Gastrocnemius medialis (tissue), 4 donors: ENCODE measurements around the gene FKRP. TPM values are rescaled to one million over a fixed set of nuclear protein-coding genes. Genes with fewer than 3 reads are reported as not detected.

Experiments
- ATAC-seq, 2 donors: fragments of 150-250 bp; one replicate each; pipeline ENCODE4 v1.9.1; 2016
- DNase-seq, 2 donors: peaks; one replicate each; pipeline ENCODE4 v3.0.0-alpha.2; 2019
- H3K27ac ChIP-seq, 4 donors: fragments of 200-600 bp; sonication (generic); 1 replicate in 1 of 4; 2 replicates in 3 of 4; pipeline ENCODE4 v1.5.1; 2016 to 2018; ENCODE audit warnings: mild to moderate bottlenecking in 2 of 4, moderate library complexity in 1 of 4
- H3K27me3 ChIP-seq, 3 donors: fragments of 200-600 bp; sonication (generic) in 2 of 3; 1 replicate in 1 of 3; 2 replicates in 2 of 3; pipeline versions ENCODE4 v1.5.1 to v1.6.0; 2016 to 2019; ENCODE audit warnings: mild to moderate bottlenecking in 1 of 3, moderate library complexity in 1 of 3
- H3K36me3 ChIP-seq, 2 donors: fragments of 200-600 bp; sonication (generic) in 1 of 2; one replicate each; pipeline ENCODE4 v1.5.1; 2017 to 2018
- H3K4me1 ChIP-seq, 2 donors: fragments of 200-600 bp; sonication (generic) in 1 of 2; one replicate each; pipeline ENCODE4 v1.5.1; 2016 to 2017; ENCODE audit warnings: mild to moderate bottlenecking in 2 of 2
- H3K4me3 ChIP-seq, 4 donors: fragments of 200-600 bp; sonication (generic) in 3 of 4; 1 replicate in 1 of 4; 2 replicates in 3 of 4; pipeline ENCODE4 v1.5.1; 2016 to 2019; ENCODE audit warnings: mild to moderate bottlenecking in 2 of 4
- H3K9me3 ChIP-seq, 3 donors: fragments of 200-600 bp; sonication (generic) in 2 of 3; 1 replicate in 1 of 3; 2 replicates in 2 of 3; pipeline ENCODE4 v1.5.1; 2016 to 2019
- POLR2A ChIP-seq, 2 donors: fragments of 450-650 bp; IDR thresholded peaks; one replicate each; pipeline ENCODE4 v1.6.1; 2017; ENCODE audit warnings: antibody characterized with exemption in 2 of 2, mild to moderate bottlenecking in 2 of 2, moderate library complexity in 2 of 2
- in situ Hi-C, 4 donors: fragments of 200-750 bp; cut with MboI; loops; one replicate each; pipeline versions ENCODE4 v1.15.0 to v1.8.0; 2017; ENCODE audit warnings: low sequenced_read_pairs in 4 of 4
- intact Hi-C: fragments of 100-400 bp; cut with DNase I; formaldehyde crosslinking; loops from one replicate; pipeline ENCODE4 v1.15.1; 2023; ENCODE audit warnings: low total_unique reads
- total RNA-seq, 4 donors: library from RNA; depleted of rRNA; stranded (reverse); fragments of >200 nt; gene quantifications; one replicate each; pipeline versions ENCODE4 v1.1.0 to v1.2.3, GENCODE V29; 2016
- TF ChIP-seq, protein P1 (sequence below), 5 experiments: fragments of 450-650 bp in 3 of 5; fragments of 200-600 bp in 2 of 5; sonication (generic) in 2 of 5; IDR thresholded peaks in 4 of 5; conservative IDR thresholded peaks in 1 of 5; 1 replicate in 4 of 5; 2 replicates in 1 of 5; pipeline ENCODE4 v1.5.1; 2016 to 2019; ENCODE audit warnings: antibody characterized with exemption in 5 of 5, mild to moderate bottlenecking in 3 of 5, moderate library complexity in 3 of 5

FKRP gene
- total RNA-seq, 4 donors from 2014 or later = 16.5 to 23.0 (median 18.9) TPM

DNA sequence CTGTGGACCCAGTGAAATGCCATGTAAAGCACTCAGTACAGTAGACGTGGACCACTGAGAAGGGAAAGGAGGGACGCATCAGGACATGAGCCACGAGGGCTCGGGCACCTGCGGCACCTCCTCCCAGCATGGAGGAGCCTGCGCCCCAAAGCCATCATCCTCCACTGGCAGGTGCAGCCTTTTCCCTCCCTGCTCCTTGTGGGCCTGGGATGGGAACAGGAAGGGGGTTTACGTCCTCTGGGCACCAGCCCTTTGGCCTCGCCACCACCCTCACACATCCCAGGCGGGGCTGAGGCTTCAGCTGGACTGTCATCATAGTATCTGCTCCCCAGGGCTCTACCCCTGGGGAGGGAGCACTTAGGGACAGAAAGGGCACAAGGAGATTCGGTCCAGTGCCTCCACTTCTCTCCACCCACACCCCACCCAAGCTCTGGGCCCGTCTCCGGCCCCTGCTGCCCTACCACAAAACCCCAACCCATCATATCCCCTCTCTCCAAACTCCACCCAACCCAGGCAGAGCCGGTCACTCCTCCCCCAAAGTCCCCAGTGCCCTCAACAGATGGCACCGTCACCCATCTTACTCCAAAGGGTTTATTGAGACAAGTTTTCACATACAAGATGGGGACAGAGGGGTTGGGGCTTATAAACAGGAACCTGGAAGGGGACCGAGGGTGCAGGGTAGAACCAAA lies 26.8 kb upstream of the FKRP start:
- DNase-seq = no peak

DNA sequence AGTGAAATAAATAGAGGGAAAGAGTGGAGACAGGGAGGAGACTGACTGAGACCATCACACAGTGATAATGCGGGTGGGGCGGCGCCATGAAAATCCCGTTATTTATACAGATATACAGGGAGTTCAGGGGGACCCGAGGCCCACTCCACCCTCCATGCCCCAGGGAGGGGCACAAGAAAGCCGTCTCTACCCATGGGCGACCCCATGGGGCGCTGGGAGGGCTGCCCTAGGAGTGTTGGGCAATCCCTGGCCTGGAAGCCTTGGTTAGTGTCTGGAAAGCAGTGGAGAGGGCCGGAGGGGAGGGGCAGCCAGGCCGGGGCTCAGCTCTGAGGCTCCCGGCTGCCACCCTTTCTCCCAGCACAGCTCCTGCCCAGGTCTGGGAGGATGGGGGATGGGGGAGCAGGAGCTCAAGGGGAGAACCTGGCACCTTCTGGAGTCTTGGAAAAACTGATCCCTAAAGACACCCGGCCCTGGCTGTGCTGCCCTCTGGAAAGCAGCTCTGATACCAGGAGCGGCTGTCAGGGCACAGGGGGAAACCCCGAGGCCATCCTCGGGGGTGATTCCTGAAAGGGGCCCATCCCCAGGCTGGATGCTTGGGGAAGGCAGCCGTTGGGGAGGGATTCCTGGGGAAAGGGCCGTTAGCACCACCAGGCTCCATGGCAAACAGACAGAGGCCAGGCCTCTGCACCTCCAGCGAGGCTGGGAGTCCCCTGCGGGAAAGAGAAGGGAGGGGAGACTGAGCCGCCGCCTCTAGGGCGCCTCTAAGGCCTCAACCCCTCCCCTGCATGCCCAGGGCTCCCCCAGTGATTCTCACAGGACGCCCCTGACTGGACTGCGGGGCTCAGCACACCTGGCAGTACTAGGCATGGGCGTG lies 26.0 kb upstream of the FKRP start:
- Histone ChIP-seq H3K27ac (no peak overlapping the region), H3K9me3 (no peaks in the 10 kb centered on the region), H3K36me3 (peaks cover 0 to 54% of the 10 kb centered on the region in 2 donors), H3K4me1 (peaks cover 15 to 22% of the 10 kb centered on the region in 2 donors), H3K27me3 (no peaks in the 10 kb centered on the region), H3K4me3 (no peak overlapping the region)
- in situ Hi-C loops (no loop called here), intact Hi-C loops (no loop called here)
- ATAC-seq (no peak), DNase-seq (no peak)
- no peak for TF ChIP-seq POLR2A (IDR thresholded peaks at IDR 0.05)
- TF ChIP-seq, protein P1, sequence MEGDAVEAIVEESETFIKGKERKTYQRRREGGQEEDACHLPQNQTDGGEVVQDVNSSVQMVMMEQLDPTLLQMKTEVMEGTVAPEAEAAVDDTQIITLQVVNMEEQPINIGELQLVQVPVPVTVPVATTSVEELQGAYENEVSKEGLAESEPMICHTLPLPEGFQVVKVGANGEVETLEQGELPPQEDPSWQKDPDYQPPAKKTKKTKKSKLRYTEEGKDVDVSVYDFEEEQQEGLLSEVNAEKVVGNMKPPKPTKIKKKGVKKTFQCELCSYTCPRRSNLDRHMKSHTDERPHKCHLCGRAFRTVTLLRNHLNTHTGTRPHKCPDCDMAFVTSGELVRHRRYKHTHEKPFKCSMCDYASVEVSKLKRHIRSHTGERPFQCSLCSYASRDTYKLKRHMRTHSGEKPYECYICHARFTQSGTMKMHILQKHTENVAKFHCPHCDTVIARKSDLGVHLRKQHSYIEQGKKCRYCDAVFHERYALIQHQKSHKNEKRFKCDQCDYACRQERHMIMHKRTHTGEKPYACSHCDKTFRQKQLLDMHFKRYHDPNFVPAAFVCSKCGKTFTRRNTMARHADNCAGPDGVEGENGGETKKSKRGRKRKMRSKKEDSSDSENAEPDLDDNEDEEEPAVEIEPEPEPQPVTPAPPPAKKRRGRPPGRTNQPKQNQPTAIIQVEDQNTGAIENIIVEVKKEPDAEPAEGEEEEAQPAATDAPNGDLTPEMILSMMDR (IDR thresholded peaks at IDR 0.05 in 4 of 5, conservative IDR thresholded peaks at IDR 0.05 in 1 of 5) = no peak

More for the DNA sequence above, 26.8 kb upstream of the FKRP start:
- intact Hi-C loops (no loop called here), in situ Hi-C loops (no loop called here)
- H3K4me3 ChIP-seq = no peak overlapping the region
- TF ChIP-seq POLR2A (IDR thresholded peaks at IDR 0.05) = no peak
- TF ChIP-seq, protein P1 (IDR thresholded peaks at IDR 0.05 in 4 of 5, conservative IDR thresholded peaks at IDR 0.05 in 1 of 5) = no peak
- H3K27ac ChIP-seq = peak overlapping the region in 2 of 4 donors; percentile 77 to 83
- H3K9me3 ChIP-seq = no peaks in the 10 kb centered on the region
- peaks cover 18 to 29% of the 10 kb centered on the region in 2 donors for H3K4me1 ChIP-seq
- H3K27me3 ChIP-seq = no peaks in the 10 kb centered on the region
- ATAC-seq = no peak
- peaks cover 0 to 46% of the 10 kb centered on the region in 2 donors for H3K36me3 ChIP-seq

DNA sequence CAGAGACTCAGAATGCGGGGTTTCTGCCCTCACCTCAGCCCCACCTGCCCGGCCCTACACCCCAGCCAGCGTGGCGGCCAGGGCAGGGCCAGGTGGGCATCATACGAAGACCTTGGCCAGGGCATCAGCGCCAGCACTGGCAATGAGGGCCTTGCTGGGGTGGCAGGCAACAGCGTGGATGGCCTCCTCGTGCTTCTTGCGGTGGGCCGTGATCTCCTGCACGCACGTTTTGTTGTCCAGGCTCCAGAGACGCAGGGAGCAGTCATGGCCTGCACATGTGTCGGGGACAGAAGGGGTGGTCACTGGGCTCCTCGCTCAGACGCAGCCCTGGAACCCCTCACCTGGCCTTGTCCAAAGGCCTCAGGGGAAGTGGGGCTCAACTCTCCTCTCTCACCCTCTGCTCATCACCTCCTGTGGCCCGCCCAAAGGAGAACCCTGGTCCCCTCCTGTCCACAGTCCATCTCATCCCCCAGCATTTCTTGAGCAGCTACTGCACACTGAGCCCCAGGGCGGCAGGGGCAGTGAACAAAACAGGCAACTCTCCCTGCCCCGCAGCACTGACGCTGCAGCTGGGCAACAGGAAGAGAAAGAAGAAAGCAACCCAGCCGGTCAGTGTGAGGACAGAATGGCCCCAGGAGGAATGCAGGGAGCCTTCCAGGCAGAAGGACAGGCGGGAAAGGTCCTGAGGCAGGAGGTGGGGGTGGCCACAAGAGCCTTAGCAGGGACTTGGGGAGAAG lies 25.2 kb upstream of the FKRP start:
- Histone ChIP-seq H3K4me3 (no peak overlapping the region), H3K27ac (no peak overlapping the region), H3K27me3 (no peaks in the 10 kb centered on the region), H3K9me3 (no peaks in the 10 kb centered on the region), H3K36me3 (peaks cover 0 to 62% of the 10 kb centered on the region in 2 donors), H3K4me1 (peaks cover 8 to 16% of the 10 kb centered on the region in 2 donors)
- intact Hi-C loops (no loop called here), in situ Hi-C loops (no loop called here)
- no peak for ATAC-seq
- no peak for TF ChIP-seq POLR2A (IDR thresholded peaks at IDR 0.05)
- TF ChIP-seq, protein P1 (IDR thresholded peaks at IDR 0.05 in 4 of 5, conservative IDR thresholded peaks at IDR 0.05 in 1 of 5) = no peak
- no peak for DNase-seq

DNA sequence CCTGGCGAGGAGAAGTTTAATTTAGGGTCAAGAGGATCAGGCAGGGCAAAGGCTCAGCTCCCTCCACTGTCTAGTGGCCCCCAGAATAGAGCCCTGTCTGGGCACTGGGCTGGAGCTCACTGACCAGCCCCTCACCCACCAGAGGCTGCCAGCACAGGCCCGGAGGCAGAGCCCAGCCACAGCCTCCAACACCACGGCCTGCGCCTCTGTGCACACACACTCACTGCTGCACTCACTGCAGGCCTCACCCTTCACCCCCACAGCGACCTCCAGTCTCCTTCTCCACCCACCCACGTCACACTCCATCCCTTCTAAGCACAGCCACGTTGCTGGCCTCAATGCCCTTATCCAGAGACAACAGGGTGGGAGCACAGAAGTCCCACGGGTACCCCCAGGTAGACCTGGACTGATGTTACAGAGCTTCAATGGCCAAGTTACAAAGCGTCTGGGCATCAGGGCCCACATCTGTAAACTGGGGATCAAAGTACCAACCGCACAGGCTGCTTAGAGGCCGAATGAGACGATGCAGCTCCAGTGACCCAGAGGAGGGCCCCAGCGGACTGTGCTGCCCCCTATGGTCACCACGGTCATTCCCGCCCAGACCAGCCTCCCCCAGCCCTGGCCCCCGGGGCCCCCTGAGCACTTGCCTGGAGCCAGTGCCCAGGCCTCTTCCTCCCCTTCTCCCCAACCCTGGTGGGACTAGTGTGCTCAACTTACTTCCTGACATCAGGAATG lies 24.4 kb upstream of the FKRP start:
- Histone ChIP-seq H3K9me3 (no peaks in the 10 kb centered on the region), H3K36me3 (peaks cover 0 to 67% of the 10 kb centered on the region in 2 donors), H3K4me1 (peaks cover under 1 to 8% of the 10 kb centered on the region in 2 donors), H3K27ac (no peak overlapping the region), H3K4me3 (no peak overlapping the region), H3K27me3 (no peaks in the 10 kb centered on the region)
- ATAC-seq (no peak), DNase-seq (no peak)
- in situ Hi-C loops (no loop called here), intact Hi-C loops (no loop called here)
- no peak for TF ChIP-seq POLR2A (IDR thresholded peaks at IDR 0.05)
- TF ChIP-seq, protein P1 (IDR thresholded peaks at IDR 0.05 in 4 of 5, conservative IDR thresholded peaks at IDR 0.05 in 1 of 5) = no peak
